Activated T-cell treated with anti-CD3 and anti-CD28 coated beads, Interleukin-2, amount 50 U/mL, for 24 hours (primary cell): ENCODE results near the gene GGNBP2.

Source experiments
- DNase-seq: peaks from one replicate; pipeline ENCODE4 v3.0.0-alpha.2; 2020
- H3K27ac Mint-ChIP-seq: 2 replicates; pipeline ENCODE4 v1.8.0; 2020; ENCODE audit warnings: mild to moderate bottlenecking, mixed read lengths
- H3K27me3 Mint-ChIP-seq: 2 replicates; pipeline ENCODE4 v1.8.0; 2020; ENCODE audit warnings: mixed read lengths
- H3K36me3 Mint-ChIP-seq: 2 replicates; pipeline ENCODE4 v1.8.0; 2020; ENCODE audit warnings: low read depth, mixed read lengths
- H3K4me1 Mint-ChIP-seq: 2 replicates; pipeline ENCODE4 v1.8.0; 2020; ENCODE audit warnings: low read depth, mixed read lengths
- H3K4me3 Mint-ChIP-seq: 2 replicates; pipeline ENCODE4 v1.8.0; 2020; ENCODE audit warnings: mild to moderate bottlenecking, moderate library complexity, mixed read lengths
- H3K9me3 Mint-ChIP-seq: 2 replicates; pipeline ENCODE4 v1.8.0; 2020; ENCODE audit warnings: mixed read lengths

Gene GGNBP2

DNA sequence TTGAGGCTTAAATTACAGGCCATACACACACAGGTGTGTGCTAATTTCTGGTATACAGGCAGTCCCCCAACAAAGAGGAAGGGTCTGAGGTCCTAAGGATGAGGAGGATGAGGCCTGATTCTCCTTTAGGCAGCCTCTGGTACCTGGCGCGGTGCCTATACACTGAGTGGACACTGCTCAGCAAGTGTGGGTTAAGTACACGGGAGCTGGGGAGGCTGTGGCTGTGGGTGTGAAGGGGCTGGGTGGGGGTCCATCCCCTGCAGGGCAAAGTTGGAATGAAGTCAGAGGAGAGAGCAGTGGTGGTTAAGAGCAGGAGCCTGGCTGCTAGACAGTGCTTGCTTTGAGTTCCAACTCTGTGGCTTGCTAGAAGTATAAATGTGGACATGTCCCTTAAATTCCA, 67.6 kb downstream of the GGNBP2 start:
- Mint-ChIP-seq H3K27me3 (no peaks in the 10 kb centered on the region), H3K9me3 (no peaks in the 10 kb centered on the region), H3K4me1 (peaks cover 20% of the 10 kb centered on the region), H3K36me3 (peaks cover 31% of the 10 kb centered on the region), H3K4me3 (no peak overlapping the region), H3K27ac (no peak overlapping the region)
- no peak for DNase-seq

DNA sequence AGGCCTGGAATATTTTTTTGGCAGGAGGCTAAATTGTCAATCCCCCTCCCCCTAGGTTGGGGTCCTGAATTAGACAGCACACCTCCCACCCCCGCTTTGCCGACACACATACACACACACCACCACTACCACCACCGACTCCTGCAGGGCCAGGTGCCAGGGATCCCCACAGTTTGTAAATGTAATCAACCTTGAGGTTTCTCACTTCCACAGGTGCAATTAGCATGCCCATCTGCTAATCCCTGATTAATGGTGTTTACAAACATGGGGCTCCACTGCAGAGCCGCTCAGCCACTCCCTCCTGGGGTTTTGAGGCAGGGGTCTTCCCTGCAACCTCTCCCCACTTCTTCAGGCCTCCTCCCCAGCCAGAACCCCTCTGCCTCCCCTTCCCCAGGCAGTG, 68.4 kb downstream of the GGNBP2 start:
- DNase-seq: no peak
- H3K4me3 Mint-ChIP-seq: no peak overlapping the region
- H3K36me3 Mint-ChIP-seq: peaks cover 22% of the 10 kb centered on the region
- H3K4me1 Mint-ChIP-seq: peaks cover 13% of the 10 kb centered on the region
- H3K27ac Mint-ChIP-seq: no peak overlapping the region
- no peaks in the 10 kb centered on the region for H3K9me3 Mint-ChIP-seq
- H3K27me3 Mint-ChIP-seq: no peaks in the 10 kb centered on the region

DNA sequence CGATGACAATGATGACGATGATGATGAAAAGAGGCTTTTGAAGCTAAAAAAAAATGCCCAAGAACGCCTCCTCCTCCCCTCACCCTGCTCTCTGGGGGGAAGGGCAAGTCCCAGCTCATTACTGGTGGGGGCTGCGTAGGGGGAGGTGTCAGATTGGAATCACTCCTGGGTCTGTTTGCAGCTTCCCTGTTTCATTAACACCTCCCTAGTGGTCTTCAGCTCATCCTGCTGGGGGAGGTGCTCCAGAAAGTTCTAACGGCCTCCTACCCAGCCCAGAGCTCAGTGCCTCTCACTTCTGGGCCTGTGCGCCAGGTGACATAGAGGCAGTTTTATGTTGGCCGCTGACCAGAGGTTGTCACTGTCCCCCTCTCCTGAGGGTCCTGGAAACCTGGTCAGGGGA, 69.4 kb downstream of the GGNBP2 start:
- no peak for DNase-seq
- no peaks in the 10 kb centered on the region for H3K9me3 Mint-ChIP-seq
- H3K27ac Mint-ChIP-seq: no peak overlapping the region
- H3K27me3 Mint-ChIP-seq: no peaks in the 10 kb centered on the region
- no peak overlapping the region for H3K4me3 Mint-ChIP-seq
- peaks cover 13% of the 10 kb centered on the region for H3K36me3 Mint-ChIP-seq
- peaks cover 4% of the 10 kb centered on the region for H3K4me1 Mint-ChIP-seq

DNA sequence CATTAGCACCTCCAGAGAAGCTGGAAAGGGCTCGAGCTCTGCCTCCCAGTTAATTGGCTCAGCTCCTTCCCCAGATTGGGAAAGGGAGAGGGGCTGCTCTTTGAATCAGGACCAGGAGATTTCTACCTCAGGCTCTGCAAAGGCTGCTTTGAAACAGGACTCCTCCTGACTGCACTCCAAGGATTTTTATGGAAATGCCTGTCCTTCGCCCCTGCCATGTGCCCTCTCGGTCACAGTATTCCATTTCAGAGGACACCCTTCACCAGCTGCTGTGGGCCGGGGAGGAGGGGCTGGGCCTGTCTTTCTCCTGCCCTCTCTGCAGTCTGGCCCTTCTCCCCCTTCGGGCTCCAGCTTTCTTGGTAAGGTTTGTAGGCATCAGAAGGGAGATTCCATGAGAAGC, 70.2 kb downstream of the GGNBP2 start:
- Mint-ChIP-seq H3K36me3 (peaks cover 6% of the 10 kb centered on the region), H3K9me3 (no peaks in the 10 kb centered on the region)

DNA sequence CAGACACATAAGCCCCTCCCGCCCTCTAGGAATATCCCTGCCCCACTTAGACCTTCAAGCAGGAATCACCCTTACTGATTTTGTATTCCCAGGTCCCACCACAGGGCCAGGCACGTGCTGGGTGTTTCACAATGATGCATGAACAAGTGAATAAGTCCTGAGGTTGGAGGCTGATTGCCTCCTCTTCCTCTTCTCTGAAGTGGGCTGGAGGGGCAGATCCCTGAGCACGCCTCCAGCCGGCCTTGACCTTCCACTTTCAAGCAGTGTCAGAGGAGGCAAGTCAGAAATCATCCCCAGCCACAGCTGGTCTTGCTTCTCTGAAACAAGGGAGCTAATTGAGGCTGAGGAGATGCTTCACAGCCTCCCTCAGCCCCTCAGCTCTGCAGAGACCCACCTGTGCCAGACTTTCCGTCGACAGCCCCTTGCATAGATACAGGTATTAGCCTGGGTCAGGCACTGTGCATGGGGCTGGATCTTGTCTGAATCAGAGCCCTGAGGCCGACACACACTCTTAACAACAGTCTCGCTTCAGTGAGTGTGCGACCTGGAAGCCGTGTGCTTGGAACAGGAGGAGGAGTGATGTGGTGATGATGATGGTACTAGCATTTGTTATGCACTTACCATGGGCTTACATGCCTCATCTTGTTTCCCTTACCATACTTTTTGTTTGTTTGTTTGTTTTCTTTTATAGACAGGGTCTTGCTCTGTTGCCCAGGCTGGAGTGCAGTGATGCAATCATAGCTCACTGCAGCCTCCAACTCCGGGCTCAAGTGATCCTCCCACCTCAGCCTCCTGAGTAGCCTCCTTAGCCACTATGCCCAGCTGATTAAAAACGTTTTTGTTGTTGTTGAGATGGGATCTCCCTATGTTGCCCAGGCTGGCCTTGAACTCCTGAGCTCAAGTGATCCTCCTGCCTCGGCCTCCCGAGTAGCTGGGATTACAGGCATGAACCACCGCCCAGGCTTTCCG, 71.6 kb downstream of the GGNBP2 start:
- no peak for DNase-seq
- Mint-ChIP-seq H3K36me3 (peaks cover under 1% of the 10 kb centered on the region), H3K4me3 (no peak overlapping the region), H3K4me1 (no peaks in the 10 kb centered on the region), H3K9me3 (no peaks in the 10 kb centered on the region), H3K27ac (no peak overlapping the region), H3K27me3 (no peaks in the 10 kb centered on the region)

More for the DNA sequence above, 70.2 kb downstream of the GGNBP2 start:
- Mint-ChIP-seq H3K4me1 (no peaks in the 10 kb centered on the region), H3K27ac (no peak overlapping the region), H3K27me3 (no peaks in the 10 kb centered on the region), H3K4me3 (no peak overlapping the region)
- no peak for DNase-seq

DNA sequence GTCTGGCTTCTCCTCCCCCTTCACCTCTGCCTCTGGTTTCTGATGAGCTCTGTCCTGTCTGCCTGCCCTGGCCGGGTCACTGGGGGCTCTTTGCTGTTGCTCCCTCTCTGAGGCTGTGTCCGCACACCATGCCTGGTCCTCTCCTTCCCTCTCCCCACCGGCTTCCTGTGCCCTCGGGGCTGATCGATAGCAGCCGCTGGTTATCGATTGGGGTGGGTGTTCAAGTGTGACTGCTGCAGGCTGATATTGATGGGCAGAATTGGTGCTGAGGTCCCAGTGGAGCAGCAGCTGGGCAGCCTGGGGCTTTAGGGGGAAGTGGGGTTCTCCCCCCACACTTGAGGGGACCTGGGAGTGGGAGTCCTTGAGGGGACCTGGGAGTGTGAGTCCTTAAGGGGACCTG, 73.1 kb downstream of the GGNBP2 start:
- H3K9me3 Mint-ChIP-seq: no peaks in the 10 kb centered on the region

DNA sequence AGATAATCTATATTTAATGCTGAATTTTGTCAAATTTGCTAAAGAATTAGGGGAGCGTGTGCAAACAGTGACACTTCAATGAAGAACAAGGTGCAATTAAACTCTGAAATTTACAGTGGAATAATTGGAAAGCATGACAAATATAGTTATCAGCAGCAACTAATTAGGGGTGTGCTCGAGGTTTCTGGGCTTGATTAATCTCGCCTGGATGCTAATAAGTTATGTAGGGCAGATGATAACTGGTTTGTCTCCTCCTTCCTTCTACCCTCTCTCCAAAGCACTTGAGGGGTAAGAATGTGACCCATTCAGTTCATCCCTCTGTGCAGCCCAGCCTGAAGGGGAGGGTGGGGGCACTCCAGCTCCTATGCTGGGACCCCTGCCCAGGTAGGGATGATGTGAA, 78.6 kb downstream of the GGNBP2 start:
- Mint-ChIP-seq H3K9me3 (no peaks in the 10 kb centered on the region), H3K4me1 (no peaks in the 10 kb centered on the region), H3K27ac (no peak overlapping the region), H3K36me3 (no peaks in the 10 kb centered on the region), H3K4me3 (no peak overlapping the region), H3K27me3 (no peaks in the 10 kb centered on the region)
- no peak for DNase-seq

More for the DNA sequence above, 73.1 kb downstream of the GGNBP2 start:
- Mint-ChIP-seq H3K27me3 (no peaks in the 10 kb centered on the region), H3K4me3 (no peak overlapping the region), H3K27ac (no peak overlapping the region), H3K36me3 (no peaks in the 10 kb centered on the region), H3K4me1 (no peaks in the 10 kb centered on the region)
- DNase-seq: no peak

DNA sequence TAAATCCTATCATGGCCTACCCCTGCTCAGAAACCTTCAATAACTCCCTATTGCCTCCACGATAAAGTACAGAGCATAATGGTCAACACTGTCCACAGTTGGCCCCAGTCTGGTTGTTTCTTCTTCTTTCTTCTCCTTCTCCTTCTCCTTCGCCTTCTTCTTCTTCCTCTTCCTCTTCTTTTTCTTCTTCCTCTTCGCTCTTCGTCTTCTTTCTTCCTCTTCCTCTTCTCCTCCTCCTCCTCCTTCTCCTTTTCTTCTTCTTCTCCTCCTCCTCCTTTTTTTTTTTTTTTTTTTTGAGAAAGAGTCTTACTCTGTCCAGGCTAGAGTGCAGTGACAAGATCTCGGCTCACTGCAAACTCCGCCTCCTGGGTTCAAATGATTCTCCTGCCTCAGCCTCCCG, 80.5 kb downstream of the GGNBP2 start:
- H3K36me3 Mint-ChIP-seq: no peaks in the 10 kb centered on the region
- peaks cover 2% of the 10 kb centered on the region for H3K4me1 Mint-ChIP-seq
- no peaks in the 10 kb centered on the region for H3K9me3 Mint-ChIP-seq
- no peaks in the 10 kb centered on the region for H3K27me3 Mint-ChIP-seq
- no peak overlapping the region for H3K4me3 Mint-ChIP-seq
- H3K27ac Mint-ChIP-seq: no peak overlapping the region
- no peak for DNase-seq

DNA sequence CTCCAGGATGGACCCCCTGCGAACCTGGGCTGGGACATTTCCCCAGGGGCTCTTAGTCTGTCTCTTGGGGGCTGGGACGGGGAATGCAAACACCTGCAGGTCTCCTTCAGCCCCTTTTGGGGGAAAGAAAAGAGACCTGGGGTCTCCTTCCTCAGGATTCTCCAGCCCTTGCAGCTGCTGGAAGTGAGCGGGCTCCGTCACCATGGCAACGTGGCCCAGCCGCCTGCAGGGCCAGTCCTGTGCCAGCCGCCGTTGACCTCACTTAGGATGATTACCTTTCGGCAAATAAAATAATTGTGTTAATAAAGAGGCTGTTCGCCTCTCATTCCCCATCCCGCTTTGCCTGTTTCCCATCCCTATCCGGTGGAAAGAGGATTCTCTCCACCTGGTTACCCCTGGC, 82.4 kb downstream of the GGNBP2 start:
- no peaks in the 10 kb centered on the region for H3K9me3 Mint-ChIP-seq
- DNase-seq: no peak
- H3K27ac Mint-ChIP-seq: no peak overlapping the region
- no peaks in the 10 kb centered on the region for H3K27me3 Mint-ChIP-seq
- H3K4me1 Mint-ChIP-seq: peaks cover 2% of the 10 kb centered on the region
- no peaks in the 10 kb centered on the region for H3K36me3 Mint-ChIP-seq
- no peak overlapping the region for H3K4me3 Mint-ChIP-seq

DNA sequence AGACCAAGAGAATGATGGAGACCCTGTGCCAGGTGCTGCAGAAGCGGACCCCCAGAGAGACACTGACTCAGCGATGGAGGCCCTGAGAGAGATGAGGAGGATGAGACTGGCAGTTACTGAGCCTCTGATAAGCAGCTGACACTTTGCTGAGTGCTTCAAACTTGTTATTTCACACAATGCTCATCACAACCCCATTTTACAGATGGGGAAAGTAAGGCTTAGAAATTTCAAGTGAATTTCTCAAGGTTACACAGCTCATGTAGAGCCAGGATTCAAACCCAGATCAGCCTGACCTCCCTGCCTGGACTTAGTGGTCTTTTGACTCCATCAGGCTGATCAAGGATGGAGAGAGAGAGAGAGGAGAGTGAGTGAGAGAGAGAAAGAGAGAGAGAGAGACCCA, 83.9 kb downstream of the GGNBP2 start:
- Mint-ChIP-seq H3K27ac (no peak overlapping the region), H3K4me1 (peaks cover 2% of the 10 kb centered on the region), H3K4me3 (no peak overlapping the region), H3K9me3 (no peaks in the 10 kb centered on the region), H3K27me3 (no peaks in the 10 kb centered on the region), H3K36me3 (no peaks in the 10 kb centered on the region)
- DNase-seq: no peak

DNA sequence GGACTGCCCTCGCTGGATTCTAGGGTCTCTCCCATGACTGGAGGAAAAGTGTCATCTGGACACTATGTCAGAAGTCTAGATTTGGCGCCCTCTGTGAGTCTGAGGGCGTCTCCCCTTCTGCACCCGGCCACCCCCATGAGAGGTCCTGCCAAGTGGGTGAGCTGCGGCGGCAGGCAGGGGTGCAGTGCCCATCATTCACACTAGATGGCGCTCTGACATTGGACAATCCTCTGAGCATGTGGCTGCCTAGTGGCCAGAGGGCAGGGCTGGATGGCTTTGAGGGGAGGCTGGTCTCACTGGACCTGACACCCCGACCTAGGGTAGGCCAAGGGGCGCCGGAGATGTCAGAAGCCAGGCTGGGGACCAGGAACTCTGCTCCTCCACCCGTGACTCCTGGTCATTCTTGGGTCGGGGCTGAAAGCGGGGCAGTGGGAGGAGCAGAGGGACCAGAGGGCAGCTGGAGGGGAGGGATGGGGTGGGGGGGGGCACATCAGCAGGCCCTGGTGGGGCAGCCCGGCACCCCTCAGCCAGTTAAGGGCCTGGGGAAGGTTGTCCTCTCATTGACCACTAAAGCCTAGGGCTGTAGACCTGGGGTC, 84.6 kb downstream of the GGNBP2 start:
- no peaks in the 10 kb centered on the region for H3K27me3 Mint-ChIP-seq
- H3K4me1 Mint-ChIP-seq: peaks cover 2% of the 10 kb centered on the region
- H3K4me3 Mint-ChIP-seq: no peak overlapping the region
- no peaks in the 10 kb centered on the region for H3K9me3 Mint-ChIP-seq
- DNase-seq: peak; percentile 90
- H3K36me3 Mint-ChIP-seq: no peaks in the 10 kb centered on the region
- no peak overlapping the region for H3K27ac Mint-ChIP-seq

DNA sequence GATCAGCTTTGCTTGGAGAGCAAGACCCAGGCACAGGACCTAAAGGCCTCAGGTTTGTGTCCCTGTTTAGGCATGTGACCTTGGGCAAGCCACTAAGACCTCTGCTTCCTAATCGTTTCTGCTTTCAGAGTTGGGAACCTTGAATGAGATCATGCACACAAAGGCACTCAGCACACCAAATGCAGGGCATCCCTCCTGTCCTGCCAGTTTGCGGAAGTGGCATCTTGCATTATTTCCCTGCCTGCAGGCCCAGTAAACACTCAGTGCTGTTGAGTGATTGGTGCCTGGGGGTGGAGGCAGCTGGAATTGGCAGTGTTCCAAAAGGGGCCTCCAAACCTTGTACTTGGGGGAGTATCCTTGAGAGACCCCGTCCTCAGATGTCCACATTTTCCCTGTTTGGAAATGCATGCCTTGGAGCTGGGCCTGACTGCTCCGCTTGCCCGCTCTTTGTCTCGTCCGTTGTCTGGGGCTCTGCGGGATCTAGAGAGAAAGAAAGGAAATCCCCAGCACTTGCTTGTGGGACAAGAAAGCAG, 85.3 kb downstream of the GGNBP2 start:
- Mint-ChIP-seq H3K27ac (no peak overlapping the region), H3K4me1 (peaks cover 2% of the 10 kb centered on the region)

DNA sequence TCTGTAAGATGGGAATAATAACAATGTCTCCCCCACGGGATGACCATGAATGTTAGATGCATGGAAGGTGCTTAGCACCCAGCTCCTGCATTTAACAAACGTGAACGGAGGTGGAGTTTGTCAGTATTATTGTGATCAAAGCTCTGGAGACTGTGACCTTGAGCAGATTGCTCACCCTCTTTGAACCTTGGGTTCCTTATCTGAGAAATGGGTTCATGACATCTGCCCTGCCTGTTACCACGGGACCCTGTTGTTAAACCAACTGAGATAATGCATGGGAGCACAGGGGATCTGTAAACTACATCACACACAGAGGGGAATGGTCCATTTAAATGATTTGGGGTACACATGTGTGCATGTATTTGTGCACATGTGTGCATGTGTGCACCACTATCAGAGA, 86.3 kb downstream of the GGNBP2 start:
- no peaks in the 10 kb centered on the region for H3K27me3 Mint-ChIP-seq
- no peak overlapping the region for H3K27ac Mint-ChIP-seq

More for the DNA sequence above, 85.3 kb downstream of the GGNBP2 start:
- Mint-ChIP-seq H3K36me3 (no peaks in the 10 kb centered on the region), H3K9me3 (no peaks in the 10 kb centered on the region), H3K4me3 (no peak overlapping the region), H3K27me3 (no peaks in the 10 kb centered on the region)
- no peak for DNase-seq

DNA sequence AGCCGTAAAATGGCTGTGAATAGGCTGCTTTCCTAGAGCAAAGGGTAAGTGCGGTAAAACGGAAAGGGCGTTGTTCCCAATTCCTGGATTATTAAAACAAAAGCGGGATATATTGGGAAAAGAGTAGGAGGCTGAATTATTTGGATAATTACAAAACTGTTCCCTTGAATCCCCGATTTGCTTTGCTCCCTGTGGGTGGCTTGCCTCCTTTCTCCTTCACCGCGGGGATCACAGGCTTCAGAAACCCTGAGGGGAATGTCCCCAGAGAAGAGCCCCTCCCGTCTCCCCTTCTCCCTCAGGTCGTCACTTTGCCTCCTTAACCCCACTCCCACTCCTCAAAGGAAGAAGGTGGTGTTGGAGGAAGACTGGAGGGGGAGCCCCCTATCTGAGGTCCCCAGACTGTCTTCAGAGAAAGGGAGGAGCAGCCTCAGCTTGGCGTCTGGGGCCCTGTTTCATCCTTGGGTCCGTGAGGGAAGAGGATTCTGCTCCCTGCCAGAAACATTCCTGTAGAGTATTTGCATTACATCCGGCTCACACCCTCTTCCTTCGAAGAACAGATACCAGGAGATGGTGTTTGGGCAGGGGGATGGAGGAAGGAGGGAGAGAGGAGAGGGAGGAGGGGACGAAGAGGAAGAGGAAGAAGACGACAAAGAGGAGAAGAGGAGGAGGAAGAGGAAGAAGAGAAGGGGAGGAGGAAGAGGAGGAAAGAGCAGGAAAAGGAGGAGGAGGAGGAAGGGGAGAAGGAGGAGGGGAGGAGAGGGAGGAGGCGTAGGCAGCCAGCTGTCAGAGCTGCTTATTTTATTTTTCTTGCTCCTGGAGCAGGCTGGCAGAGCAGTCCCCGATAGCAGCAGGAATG, 88.4 kb downstream of the GGNBP2 start:
- H3K27me3 Mint-ChIP-seq: peaks cover 4% of the 10 kb centered on the region
- H3K27ac Mint-ChIP-seq: no peak overlapping the region
- H3K4me3 Mint-ChIP-seq: no peak overlapping the region
- DNase-seq: no peak
- H3K9me3 Mint-ChIP-seq: no peaks in the 10 kb centered on the region
- peaks cover 2% of the 10 kb centered on the region for H3K4me1 Mint-ChIP-seq
- no peaks in the 10 kb centered on the region for H3K36me3 Mint-ChIP-seq

More for the DNA sequence above, 86.3 kb downstream of the GGNBP2 start:
- no peak for DNase-seq
- Mint-ChIP-seq H3K36me3 (no peaks in the 10 kb centered on the region), H3K4me1 (peaks cover 2% of the 10 kb centered on the region), H3K9me3 (no peaks in the 10 kb centered on the region), H3K4me3 (no peak overlapping the region)
